GM12878 (cell line): ENCODE results near the gene NGF. TPM values are rescaled to one million over a fixed set of nuclear protein-coding genes. Genes with fewer than 3 reads are reported as not detected.

Experiments used
- ATAC-seq: fragments of 200-7000 bp; cut with Tn5 transposase; 3 replicates; pipeline ENCODE4 v1.9.1; 2020; ENCODE audit warnings: mild to moderate bottlenecking, moderate library complexity
- BruUV-seq: library from RNA; stranded (reverse); fragments of 400-500 nt; replicated peaks from 2 replicates; lab custom pipeline; 2021; lab: Mats Ljungman, UMichigan
- CTCF ChIA-PET: fragments of 300-600 bp; sonication (Branson Sonifier 250); formaldehyde crosslinking; extraction: SDS; loops from one replicate; lab custom pipeline; 2021; ENCODE audit warnings: inconsistent platforms; lab: Yijun Ruan, JAX
- POLR2A ChIA-PET: fragments of 350-600 bp; formaldehyde crosslinking; extraction: SDS; loops from one replicate; lab custom pipeline; 2021; ENCODE audit warnings: inconsistent platforms; lab: Charles Lee
- RAD21 ChIA-PET: fragments of 300-600 bp; sonication (Branson Sonifier 250); formaldehyde crosslinking; loops from one replicate; lab custom pipeline; 2023; ENCODE audit warnings: antibody characterized with exemption; ENCODE audit not compliant: unreplicated experiment; lab: Charles Lee
- SMC1A ChIA-PET: fragments of 300-600 bp; sonication (Branson Sonifier 250); formaldehyde crosslinking; loops from one replicate; lab custom pipeline; 2023; ENCODE audit not compliant: unreplicated experiment, uncharacterized antibody; lab: Charles Lee
- DNase-seq: peaks from one replicate; pipeline ENCODE4 v3.0.0-alpha.2; 2011; ENCODE audit warnings: low read depth, low spot score
- FAIRE-seq: peaks from 3 replicates; lab custom pipeline; 2011; peaks lifted over from hg19 to GRCh38; lab: Jason Lieb, UNC
- H2AFZ ChIP-seq: 2 replicates; pipeline ENCODE4 v1.6.0; 2011; ENCODE audit warnings: low read depth, low read length, control low read depth; ENCODE audit not compliant: control insufficient read depth
- H3K27ac ChIP-seq: 2 replicates; pipeline ENCODE4 v1.5.1; 2011; ENCODE audit warnings: control low read depth; ENCODE audit not compliant: control insufficient read depth, insufficient read depth
- H3K27me3 ChIP-seq, 2 experiments: replicated peaks in 1 of 2; 2 replicates each; pipeline versions ENCODE4 v1.6.0 to v1.6.1; 2011; ENCODE audit warnings: low read length in 1 of 2; ENCODE audit not compliant: control insufficient read depth in 2 of 2, insufficient read depth in 2 of 2
- H3K36me3 ChIP-seq, 2 experiments: 2 replicates each; pipeline ENCODE4 v1.5.1; 2011; ENCODE audit warnings: low read length in 1 of 2; ENCODE audit not compliant: control insufficient read depth in 2 of 2, insufficient read depth in 2 of 2
- H3K4me1 ChIP-seq: 2 replicates; pipeline ENCODE4 v1.6.1; 2011; ENCODE audit warnings: mild to moderate bottlenecking, low read length, moderate library complexity, mixed read lengths; ENCODE audit not compliant: control insufficient read depth, insufficient read depth
- H3K4me2 ChIP-seq: 2 replicates; pipeline ENCODE4 v1.6.0; 2011; ENCODE audit warnings: control low read depth; ENCODE audit not compliant: control insufficient read depth, insufficient read depth
- H3K4me3 ChIP-seq: fragments of 200-600 bp; sonication (generic); 2 replicates; pipeline ENCODE4 v1.5.1; 2016
- H3K79me2 ChIP-seq: 2 replicates; pipeline ENCODE4 v1.6.0; 2011; ENCODE audit warnings: low read length; ENCODE audit not compliant: control insufficient read depth, insufficient read depth
- H3K9ac ChIP-seq: 2 replicates; pipeline ENCODE4 v1.8.0; 2011; ENCODE audit warnings: low read length, control low read depth, mixed read lengths; ENCODE audit not compliant: control insufficient read depth, insufficient read depth
- H3K9me3 ChIP-seq: replicated peaks from 3 replicates; pipeline ENCODE4 v1.5.1; 2011; ENCODE audit warnings: mild to moderate bottlenecking, low read length; ENCODE audit not compliant: control insufficient read depth, insufficient read depth
- H4K20me1 ChIP-seq: 2 replicates; pipeline ENCODE4 v1.6.0; 2011; ENCODE audit not compliant: control insufficient read depth, insufficient read depth
- ASH2L ChIP-seq: fragments of 300-600, 200-600 bp; sonication (generic); IDR thresholded peaks from 2 replicates; pipeline ENCODE4 v1.6.1; 2017; ENCODE audit warnings: low read depth, mild to moderate bottlenecking, borderline replicate concordance
- BMI1 ChIP-seq: fragments of 450-650 bp; IDR thresholded peaks from 2 replicates; pipeline ENCODE4 v1.6.1; 2016; ENCODE audit warnings: mild to moderate bottlenecking, moderate library complexity, borderline replicate concordance
- CEBPZ ChIP-seq: fragments of 150-350 bp; IDR thresholded peaks from 2 replicates; pipeline ENCODE4 v1.6.1; 2016; ENCODE audit warnings: low read depth, low read length
- MEF2A ChIP-seq: IDR thresholded peaks from 2 replicates; pipeline ENCODE4 v1.6.1; 2011; ENCODE audit warnings: low read depth, mild to moderate bottlenecking, low read length, moderate library complexity; ENCODE audit not compliant: insufficient read depth
- MXI1 ChIP-seq: fragments of 150-350 bp; IDR thresholded peaks from 2 replicates; pipeline ENCODE4 v1.6.1; 2011; ENCODE audit warnings: low read depth, mild to moderate bottlenecking, inconsistent platforms, low read length, improper control_type of control experiment
- NBN ChIP-seq: fragments of 450-650 bp; IDR thresholded peaks from 2 replicates; pipeline ENCODE4 v1.6.1; 2016
- NR2F1 ChIP-seq: fragments of 450-650 bp; conservative IDR thresholded peaks from 2 replicates; pipeline ENCODE4 v1.6.1; 2017; ENCODE audit warnings: mild to moderate bottlenecking
- NRF1 ChIP-seq: conservative IDR thresholded peaks from 2 replicates; pipeline ENCODE4 v1.6.1; 2011; ENCODE audit warnings: mild to moderate bottlenecking, low read depth, low read length, improper control_type of control experiment
- PAX8 ChIP-seq: fragments of 450-650 bp; IDR thresholded peaks from 2 replicates; pipeline ENCODE4 v1.6.1; 2017; ENCODE audit warnings: mild to moderate bottlenecking, moderate library complexity
- PML ChIP-seq: IDR thresholded peaks from 2 replicates; pipeline ENCODE4 v1.6.1; 2012; ENCODE audit warnings: low read length, inconsistent platforms
- SMC3 ChIP-seq: IDR thresholded peaks from 2 replicates; pipeline ENCODE4 v1.6.1; 2011; ENCODE audit warnings: low read length, improper control_type of control experiment, borderline replicate concordance
- TCF3 ChIP-seq: IDR thresholded peaks from 2 replicates; pipeline ENCODE4 v1.6.1; 2012; ENCODE audit warnings: low read depth, mild to moderate bottlenecking, low read length, borderline replicate concordance; ENCODE audit not compliant: insufficient read depth
- TCF7 ChIP-seq: IDR thresholded peaks from 2 replicates; pipeline ENCODE4 v1.6.1; 2014; ENCODE audit warnings: antibody characterized with exemption, borderline replicate concordance
- WRNIP1 ChIP-seq: IDR thresholded peaks from 2 replicates; pipeline ENCODE4 v1.6.1; 2011; ENCODE audit warnings: low read depth, low read length, improper control_type of control experiment, borderline replicate concordance
- ZNF207 ChIP-seq: fragments of 450-650 bp; IDR thresholded peaks from 2 replicates; pipeline ENCODE4 v1.6.1; 2014; ENCODE audit warnings: antibody characterized with exemption, mild to moderate bottlenecking, borderline replicate concordance
- ZNF24 ChIP-seq: fragments of 450-650 bp; IDR thresholded peaks from 2 replicates; pipeline ENCODE4 v1.6.1; 2017; ENCODE audit warnings: antibody characterized with exemption, mild to moderate bottlenecking
- WGBS: methylation state at CpG from one replicate; pipeline ENCODE4 v1.1.6; 2016; ENCODE audit warnings: low lambda C conversion rate; ENCODE audit not compliant: insufficient replicate concordance, insufficient coverage; ENCODE audit errors: missing lambda C conversion rate; 5-methylcytosine and 5-hydroxymethylcytosine counted together
- in situ Hi-C: fragments of 300-500 bp; cut with MboI; formaldehyde crosslinking; loops from 9 replicates; pipeline ENCODE4 v1.14.3; 2018; ENCODE audit warnings: mixed read lengths
- intact Hi-C: fragments of 100-400 bp; cut with micrococcal nuclease; formaldehyde crosslinking; loops from one replicate; pipeline ENCODE4 v1.14.2; 2022; ENCODE audit not compliant: unreplicated experiment
- polyA plus RNA-seq, 11 experiments: library from polyadenylated mRNA; depleted of rRNA in 4 of 11; unstranded in 6 of 11; stranded (reverse) in 5 of 11; fragments of >200 nt; fragmentation: Nextera tagmentation in 4 of 11; fragmentation: Illumina TruSeq in 1 of 11; extraction: Ambion mirVana in 4 of 11; extraction: Trizol in 1 of 11; gene quantifications; 1 replicate in 1 of 11; 2 replicates in 10 of 11; pipeline versions ENCODE4 v1.2.1 to v1.2.3, GENCODE V29; 2011 to 2016; ENCODE audit warnings: inconsistent platforms in 2 of 11, missing spikeins in 2 of 11, low read depth in 1 of 11
- total RNA-seq, 4 experiments: library from RNA; depleted of rRNA in 3 of 4; stranded (reverse); fragments of >200 nt in 3 of 4; fragmentation: Illumina TruSeq in 1 of 4; extraction: Trizol in 1 of 4; gene quantifications; 2 replicates each; pipeline versions ENCODE4 v1.2.1 to v1.2.3, GENCODE V29; 2013 to 2021
- TF ChIP-seq, protein P1 (sequence below): fragments of 450-650 bp; formaldehyde crosslinking; IDR thresholded peaks from 2 replicates; pipeline ENCODE4 v1.4.0; 2022; ENCODE audit warnings: mild to moderate bottlenecking, moderate library complexity

NGF gene
- total and polyA plus RNA-seq, 10 of the 15 experiments (the other 5 are each of a cell fraction or from before 2014, with no cell fraction given), result not detected

DNA sequence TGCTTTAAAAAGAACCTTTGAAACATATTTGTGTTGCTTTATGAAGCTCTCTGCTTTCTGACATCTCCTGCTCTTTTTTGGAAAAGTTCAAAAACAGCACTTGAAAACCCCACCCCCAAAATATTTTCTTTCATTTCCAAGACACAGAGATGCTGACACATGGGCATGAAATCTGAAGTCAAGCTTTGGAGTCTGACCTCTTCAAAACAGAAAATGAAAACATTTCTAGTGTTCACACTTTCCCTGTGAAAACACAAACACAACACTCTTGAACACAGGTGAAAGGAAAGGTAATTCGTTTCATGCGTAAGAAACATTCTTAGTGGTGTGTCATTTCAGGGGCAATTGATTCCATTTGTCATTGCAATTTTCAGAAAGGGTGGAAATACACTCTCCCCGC is 10.8 kb downstream of the NGF start:
- Histone ChIP-seq H2AFZ (no peak overlapping the region), H3K79me2 (no peaks in the 10 kb centered on the region), H3K4me2 (no peak overlapping the region), H4K20me1 (no peaks in the 10 kb centered on the region), H3K27me3 (no peaks in the 10 kb centered on the region), H3K4me1 (no peaks in the 10 kb centered on the region), H3K27ac (no peak overlapping the region), H3K4me3 (no peak overlapping the region), H3K36me3 (no peaks in the 10 kb centered on the region), H3K9me3 (no peaks in the 10 kb centered on the region), H3K9ac (no peak overlapping the region)
- DNase-seq (no peak), FAIRE-seq (no peak), ATAC-seq (no peak)
- 6% methylated on average over 3 of the region's 3 CpGs for WGBS
- in situ Hi-C loops, result no loop called here
- no peak for TF ChIP-seq MEF2A
- TF ChIP-seq TCF3, result no peak
- TF ChIP-seq ZNF24, result no peak
- TF ChIP-seq MXI1, result no peak
- TF ChIP-seq, protein P1, sequence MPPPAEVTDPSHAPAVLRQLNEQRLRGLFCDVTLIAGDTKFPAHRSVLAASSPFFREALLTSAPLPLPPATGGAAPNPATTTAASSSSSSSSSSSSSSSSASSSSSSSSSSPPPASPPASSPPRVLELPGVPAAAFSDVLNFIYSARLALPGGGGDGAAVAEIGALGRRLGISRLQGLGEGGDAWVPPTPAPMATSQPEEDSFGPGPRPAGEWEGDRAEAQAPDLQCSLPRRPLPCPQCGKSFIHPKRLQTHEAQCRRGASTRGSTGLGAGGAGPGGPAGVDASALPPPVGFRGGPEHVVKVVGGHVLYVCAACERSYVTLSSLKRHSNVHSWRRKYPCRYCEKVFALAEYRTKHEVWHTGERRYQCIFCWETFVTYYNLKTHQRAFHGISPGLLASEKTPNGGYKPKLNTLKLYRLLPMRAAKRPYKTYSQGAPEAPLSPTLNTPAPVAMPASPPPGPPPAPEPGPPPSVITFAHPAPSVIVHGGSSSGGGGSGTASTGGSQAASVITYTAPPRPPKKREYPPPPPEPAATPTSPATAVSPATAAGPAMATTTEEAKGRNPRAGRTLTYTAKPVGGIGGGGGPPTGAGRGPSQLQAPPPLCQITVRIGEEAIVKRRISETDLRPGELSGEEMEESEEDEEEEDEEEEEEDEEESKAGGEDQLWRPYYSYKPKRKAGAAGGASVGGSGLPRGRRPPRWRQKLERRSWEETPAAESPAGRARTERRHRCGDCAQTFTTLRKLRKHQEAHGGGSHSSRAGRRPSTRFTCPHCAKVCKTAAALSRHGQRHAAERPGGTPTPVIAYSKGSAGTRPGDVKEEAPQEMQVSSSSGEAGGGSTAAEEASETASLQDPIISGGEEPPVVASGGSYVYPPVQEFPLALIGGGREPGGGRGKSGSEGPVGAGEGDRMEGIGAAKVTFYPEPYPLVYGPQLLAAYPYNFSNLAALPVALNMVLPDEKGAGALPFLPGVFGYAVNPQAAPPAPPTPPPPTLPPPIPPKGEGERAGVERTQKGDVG (CRISPR knock-in tag), result no peak
- no peak for TF ChIP-seq ZNF207
- TF ChIP-seq SMC3, result no peak
- no peak for TF ChIP-seq PAX8
- TF ChIP-seq ASH2L, result no peak
- no peak for TF ChIP-seq NBN
- no peak for TF ChIP-seq NR2F1
- TF ChIP-seq WRNIP1, result no peak
- no peak for TF ChIP-seq NRF1
- TF ChIP-seq PML, result no peak
- no peak for TF ChIP-seq TCF7
- no peak for TF ChIP-seq BMI1
- TF ChIP-seq CEBPZ, result no peak
- intact Hi-C loops, result no loop called here
- BruUV-seq, result no TSS peak
- ChIA-PET POLR2A (no interaction called here), SMC1A (no interaction called here), RAD21 (no interaction called here), CTCF (no interaction called here)
